GM12891 (cell line): ENCODE results near the gene TFCP2L1.

ENCODE experiments used
- DNase-seq: peaks from one replicate; pipeline ENCODE4 v3.0.0; 2011; ENCODE audit warnings: low spot score; ENCODE audit not compliant: insufficient read length
- FAIRE-seq: peaks from 2 replicates; lab custom pipeline; 2011; peaks lifted over from hg19 to GRCh38; lab: Jason Lieb, UNC
- PAX5 ChIP-seq: IDR thresholded peaks from 2 replicates; pipeline ENCODE4 v1.6.1; 2011; ENCODE audit warnings: low read length, moderate library complexity, mild to moderate bottlenecking; ENCODE audit not compliant: insufficient read depth, severe bottlenecking
- POLR2A ChIP-seq: IDR thresholded peaks from 2 replicates; pipeline ENCODE4 v1.6.1; 2011; ENCODE audit warnings: low read depth, low read length, control low read depth
- POLR2AphosphoS5 ChIP-seq: IDR thresholded peaks from 2 replicates; pipeline ENCODE4 v1.6.1; 2011; ENCODE audit warnings: low read depth, low read length, control low read depth
- POU2F2 ChIP-seq: IDR thresholded peaks from 2 replicates; pipeline ENCODE4 v1.6.1; 2011; ENCODE audit warnings: low read depth, mild to moderate bottlenecking, control low read depth, low read length, moderate library complexity
- SPI1 ChIP-seq: IDR thresholded peaks from 2 replicates; pipeline ENCODE4 v1.6.1; 2011; ENCODE audit warnings: low read depth, low read length, control low read depth
- TAF1 ChIP-seq: IDR thresholded peaks from 2 replicates; pipeline ENCODE4 v1.6.1; 2011; ENCODE audit warnings: low read depth, low read length, control low read depth

TFCP2L1 gene

DNA sequence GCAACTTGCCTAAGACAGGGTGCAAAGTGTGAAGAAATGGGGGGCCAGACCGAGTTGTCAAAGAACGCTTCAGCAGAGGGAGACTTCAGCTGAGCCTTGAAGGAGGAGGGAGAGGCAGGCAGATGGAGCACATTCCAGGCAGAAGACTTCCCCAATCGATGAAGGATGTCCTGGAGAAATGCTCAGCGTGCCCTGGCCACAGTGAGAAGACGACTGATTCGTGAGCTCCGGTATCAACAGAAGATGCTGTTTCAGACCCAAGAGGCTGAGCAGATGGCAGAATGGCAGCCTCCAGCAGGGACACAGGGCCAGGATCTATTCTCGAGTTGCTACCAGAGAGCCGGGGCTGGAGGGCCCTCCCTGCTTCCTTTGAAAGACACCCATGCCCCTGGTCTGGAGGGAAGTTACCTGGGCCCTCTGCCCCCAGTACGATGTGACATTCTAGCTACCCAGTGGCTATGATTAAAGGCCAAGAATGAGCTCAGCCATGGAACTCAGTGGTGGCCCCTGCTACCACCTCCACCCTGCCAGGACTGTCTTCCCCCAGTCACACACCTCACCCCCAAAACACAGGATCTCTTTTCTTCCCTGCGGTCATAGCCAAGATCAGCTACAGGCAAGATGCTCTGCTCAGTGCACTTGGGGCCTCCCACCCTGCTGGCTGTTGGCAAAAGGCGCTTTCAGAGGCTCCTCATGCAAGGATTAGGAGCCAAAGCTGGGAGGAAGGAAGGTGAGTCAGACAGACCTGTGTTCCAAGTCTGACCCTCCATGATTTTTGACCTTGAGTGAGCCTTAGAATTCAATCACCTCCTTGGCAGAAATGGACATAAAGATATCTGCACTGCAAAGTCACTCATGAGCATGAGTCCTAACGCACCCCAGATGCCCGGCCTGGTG, 84.3 kb downstream of the TFCP2L1 start:
- TF ChIP-seq PAX5 (no peak), TAF1 (no peak), SPI1 (no peak), POU2F2 (no peak), POLR2AphosphoS5 (no peak), POLR2A (no peak)
- FAIRE-seq = no peak
- no peak for DNase-seq

DNA sequence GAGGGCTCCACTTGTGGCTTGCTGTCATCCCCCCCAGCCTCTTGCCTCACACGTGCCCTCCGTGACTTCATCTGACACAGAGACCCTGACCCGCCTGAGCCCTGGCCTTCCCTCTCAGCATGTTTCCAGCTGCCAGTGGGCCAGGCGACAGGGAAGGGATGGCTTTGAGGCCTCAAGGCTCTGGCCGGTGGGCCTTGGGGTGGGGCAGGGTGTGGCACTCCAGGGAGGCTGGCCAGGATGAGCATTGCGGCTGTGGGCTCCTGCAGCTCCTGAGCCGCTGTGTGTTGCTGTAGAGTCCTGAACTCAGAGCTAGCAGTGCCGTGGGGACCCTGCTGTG, 85.0 kb downstream of the TFCP2L1 start:
- no peak for TF ChIP-seq SPI1
- no peak for TF ChIP-seq POLR2A
- TF ChIP-seq TAF1 = no peak
- no peak for TF ChIP-seq PAX5
- TF ChIP-seq POLR2AphosphoS5 = no peak
- no peak for TF ChIP-seq POU2F2
- FAIRE-seq = no peak

DNA sequence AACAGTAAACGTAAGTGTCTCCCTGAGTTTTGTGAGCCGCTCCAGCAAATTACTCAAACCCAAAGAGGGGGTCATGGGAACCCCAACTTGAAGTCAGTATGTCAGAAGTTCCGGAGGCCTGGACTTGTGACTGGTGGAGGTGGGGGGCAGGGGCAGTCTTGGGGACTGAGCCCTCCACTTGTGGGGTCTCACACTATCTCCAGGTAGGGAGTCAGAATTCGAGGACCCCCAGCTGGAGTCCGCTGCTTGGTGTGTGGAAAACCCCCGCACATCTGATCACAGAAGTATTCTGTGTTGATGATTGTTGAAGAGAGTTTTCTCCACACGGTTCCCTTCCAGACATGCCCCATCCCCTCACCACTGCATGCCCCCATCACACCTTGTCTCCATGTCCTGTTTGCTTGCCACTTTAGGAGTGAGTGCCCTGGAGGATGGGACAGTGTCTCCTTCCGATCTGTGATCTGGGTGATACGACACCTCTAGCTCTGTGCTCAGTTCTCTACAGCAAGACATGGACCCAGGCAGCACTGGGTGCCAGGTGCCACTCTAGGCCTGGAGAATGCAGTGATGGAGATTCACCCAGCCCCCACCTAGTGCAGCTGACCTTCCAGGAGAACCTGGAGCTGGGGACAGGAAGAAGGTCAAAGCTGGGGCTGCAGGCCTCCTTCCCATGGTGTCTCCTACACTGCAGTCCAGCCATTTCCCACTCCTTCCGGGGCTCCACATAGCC, 85.6 kb downstream of the TFCP2L1 start:
- TF ChIP-seq PAX5 (no peak), POLR2A (no peak), POLR2AphosphoS5 (no peak), TAF1 (no peak), POU2F2 (no peak), SPI1 (no peak)
- FAIRE-seq (no peak), DNase-seq (no peak)

More for the DNA sequence above, 85.0 kb downstream of the TFCP2L1 start:
- DNase-seq = no peak

DNA sequence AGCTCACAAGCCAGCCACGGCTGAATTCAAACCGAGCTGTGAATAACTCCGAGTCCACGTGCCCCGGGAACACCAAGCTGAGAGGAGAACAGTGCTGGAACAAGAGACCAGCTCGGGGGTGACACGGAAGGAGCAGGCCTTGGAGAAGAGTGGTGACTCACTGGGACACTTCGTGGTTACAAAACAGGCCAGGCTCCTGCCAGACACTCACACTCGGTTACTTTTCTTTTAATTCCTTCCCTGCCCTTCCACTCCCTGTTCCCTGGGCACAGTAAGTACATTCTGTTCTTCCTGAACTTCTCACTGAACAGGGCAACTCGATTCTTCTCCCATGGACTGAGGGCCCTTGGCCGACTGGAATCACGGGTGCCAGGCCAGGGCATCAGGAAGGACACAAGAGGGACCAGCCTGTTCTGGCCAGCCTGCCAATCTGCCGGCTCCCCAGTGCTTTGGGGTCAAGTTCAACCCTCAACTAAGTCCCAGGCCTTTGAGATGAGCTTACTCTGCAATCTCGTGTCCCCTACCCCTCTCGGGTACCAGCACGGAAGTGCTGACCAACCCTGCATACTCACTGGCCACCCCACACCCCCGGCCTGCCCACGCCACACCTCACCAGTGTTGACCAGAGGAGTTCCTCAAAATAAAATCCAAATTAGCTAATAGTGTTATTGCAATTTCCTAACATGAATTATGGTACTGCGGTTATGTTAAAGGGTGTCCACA, 87.5 kb downstream of the TFCP2L1 start:
- no peak for DNase-seq
- TF ChIP-seq POLR2A (no peak), POLR2AphosphoS5 (no peak), TAF1 (no peak), PAX5 (no peak), POU2F2 (no peak), SPI1 (no peak)
- FAIRE-seq = no peak

DNA sequence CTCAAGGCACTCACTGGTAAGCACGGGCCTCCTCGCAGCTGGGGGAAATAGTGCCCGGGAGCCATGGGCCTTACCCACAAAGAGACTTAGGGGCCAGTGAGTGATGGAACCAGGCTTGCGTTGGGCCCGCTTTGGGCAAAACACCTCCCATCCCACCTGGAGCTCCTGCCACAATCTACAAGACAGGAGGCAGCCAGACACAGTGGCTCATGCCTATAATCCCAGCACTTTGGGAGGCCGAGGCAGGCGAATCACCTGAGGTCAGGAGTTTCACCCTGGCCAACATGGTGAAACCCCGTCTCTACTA, 88.2 kb downstream of the TFCP2L1 start:
- DNase-seq = no peak
- FAIRE-seq = no peak
- TF ChIP-seq POU2F2 (no peak), POLR2A (no peak), TAF1 (no peak), POLR2AphosphoS5 (no peak), SPI1 (no peak), PAX5 (no peak)

DNA sequence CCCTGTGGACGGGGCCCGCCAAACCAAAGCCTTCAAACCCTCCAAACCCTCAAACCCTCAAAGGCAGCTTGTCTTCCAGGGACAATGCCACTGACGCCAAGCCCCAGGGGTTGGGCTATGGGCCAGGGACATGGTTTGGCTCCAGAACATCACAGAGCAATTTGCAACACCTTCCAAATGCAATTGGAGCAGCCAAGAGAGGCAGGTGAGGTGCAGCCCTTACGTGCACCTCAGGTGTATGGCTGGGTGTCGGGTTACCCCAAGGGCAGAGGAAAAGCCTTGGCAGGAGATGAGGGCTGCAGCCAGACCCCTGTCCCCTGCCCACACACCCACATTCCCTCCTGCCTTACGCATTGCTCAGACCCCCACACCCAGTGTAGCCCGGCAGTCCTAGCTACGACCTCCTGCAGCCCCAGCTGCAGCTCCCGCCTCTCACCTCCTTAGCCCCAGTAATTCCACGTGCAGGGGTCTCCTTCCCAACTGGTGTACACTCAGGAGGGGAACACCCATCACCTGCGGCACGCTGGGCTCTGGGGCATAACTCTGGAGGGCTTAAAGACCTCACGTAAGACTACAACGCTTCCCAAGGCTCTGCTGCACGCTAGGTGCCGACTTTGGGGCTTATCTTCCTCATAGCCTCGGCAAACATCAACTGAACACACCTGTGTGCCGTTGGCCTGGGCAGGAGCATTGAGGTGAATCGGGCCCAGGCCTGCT, 88.7 kb downstream of the TFCP2L1 start:
- TF ChIP-seq SPI1 (no peak), PAX5 (no peak), POU2F2 (no peak), TAF1 (no peak), POLR2AphosphoS5 (no peak), POLR2A (no peak)
- no peak for DNase-seq
- no peak for FAIRE-seq

DNA sequence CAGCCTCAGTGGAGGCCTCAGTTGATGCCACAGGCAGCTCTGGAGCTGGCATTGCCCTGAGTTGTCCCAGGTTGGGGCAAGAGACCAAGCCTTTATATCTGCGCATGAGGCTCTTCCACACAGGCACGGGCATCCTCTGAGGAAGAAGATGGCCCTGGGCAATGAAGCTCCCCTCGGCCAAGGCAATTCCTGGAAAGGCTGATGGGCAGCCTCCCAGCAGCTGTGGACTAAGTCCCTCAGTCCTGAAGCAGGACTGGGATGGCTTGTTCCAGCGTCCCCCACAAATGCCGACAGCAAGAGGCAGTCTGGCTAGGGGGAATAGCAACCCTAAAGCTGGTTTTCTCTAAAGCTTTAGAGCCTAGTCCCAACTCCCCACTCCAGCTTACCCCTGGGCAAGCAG, 90.0 kb downstream of the TFCP2L1 start:
- no peak for DNase-seq
- no peak for FAIRE-seq
- no peak for TF ChIP-seq TAF1

DNA sequence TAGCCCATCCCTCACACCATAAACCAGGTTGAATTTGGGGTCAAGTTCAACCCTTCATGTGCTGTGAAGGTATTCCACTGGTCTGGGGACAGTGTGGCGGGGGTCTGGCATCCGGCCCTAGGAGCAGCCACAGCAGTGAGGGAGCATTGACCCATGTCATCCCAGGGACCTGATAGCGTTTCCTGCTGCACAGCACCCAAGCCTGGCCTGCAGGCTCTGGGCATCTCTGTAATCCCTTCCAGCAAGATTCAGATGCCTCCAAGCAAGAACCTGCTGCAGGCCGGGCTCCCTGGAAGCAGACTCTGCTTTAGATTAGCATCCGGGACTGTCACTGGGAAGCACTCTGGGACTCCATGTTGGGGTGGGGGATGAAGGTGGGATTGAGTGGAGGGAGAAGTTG, 90.4 kb downstream of the TFCP2L1 start:
- no peak for FAIRE-seq
- TF ChIP-seq PAX5 = no peak
- no peak for TF ChIP-seq TAF1
- no peak for TF ChIP-seq POLR2A
- TF ChIP-seq POLR2AphosphoS5 = no peak
- TF ChIP-seq POU2F2 = no peak
- no peak for TF ChIP-seq SPI1
- DNase-seq = no peak

DNA sequence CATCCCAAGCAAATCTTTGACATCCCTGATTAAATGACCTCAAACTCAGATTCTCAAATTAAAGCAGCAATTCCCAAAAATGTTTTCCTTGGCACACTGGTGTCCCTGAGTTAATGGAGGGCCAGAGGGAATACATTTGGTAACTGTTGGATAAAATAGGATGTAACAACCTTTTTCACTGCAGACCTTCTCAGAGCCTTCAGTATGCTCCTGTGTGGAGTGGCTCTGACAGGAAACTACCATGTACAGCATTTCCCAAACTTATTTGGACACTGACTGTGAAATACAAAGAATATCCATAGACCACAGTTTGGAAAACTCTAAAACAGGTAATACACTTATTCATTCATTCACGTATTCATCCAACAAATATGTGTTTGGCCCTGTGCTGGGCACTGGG, 91.8 kb downstream of the TFCP2L1 start:
- FAIRE-seq (no peak), DNase-seq (no peak)
- TF ChIP-seq POU2F2 (no peak), PAX5 (no peak), TAF1 (no peak), POLR2A (no peak), POLR2AphosphoS5 (no peak), SPI1 (no peak)
